ENCODE data around the gene CASP10.
A peak's percentile ranks its signal among the peaks of the same experiment; 100 is the strongest.

Gene CASP10

GRCh38 chr2:201255408-201256033 is 72.6 kb downstream of the CASP10 start:
- no peak for DNase-seq (ENCODE audit: low read depth)
- TF ChIP-seq, protein P1, sequence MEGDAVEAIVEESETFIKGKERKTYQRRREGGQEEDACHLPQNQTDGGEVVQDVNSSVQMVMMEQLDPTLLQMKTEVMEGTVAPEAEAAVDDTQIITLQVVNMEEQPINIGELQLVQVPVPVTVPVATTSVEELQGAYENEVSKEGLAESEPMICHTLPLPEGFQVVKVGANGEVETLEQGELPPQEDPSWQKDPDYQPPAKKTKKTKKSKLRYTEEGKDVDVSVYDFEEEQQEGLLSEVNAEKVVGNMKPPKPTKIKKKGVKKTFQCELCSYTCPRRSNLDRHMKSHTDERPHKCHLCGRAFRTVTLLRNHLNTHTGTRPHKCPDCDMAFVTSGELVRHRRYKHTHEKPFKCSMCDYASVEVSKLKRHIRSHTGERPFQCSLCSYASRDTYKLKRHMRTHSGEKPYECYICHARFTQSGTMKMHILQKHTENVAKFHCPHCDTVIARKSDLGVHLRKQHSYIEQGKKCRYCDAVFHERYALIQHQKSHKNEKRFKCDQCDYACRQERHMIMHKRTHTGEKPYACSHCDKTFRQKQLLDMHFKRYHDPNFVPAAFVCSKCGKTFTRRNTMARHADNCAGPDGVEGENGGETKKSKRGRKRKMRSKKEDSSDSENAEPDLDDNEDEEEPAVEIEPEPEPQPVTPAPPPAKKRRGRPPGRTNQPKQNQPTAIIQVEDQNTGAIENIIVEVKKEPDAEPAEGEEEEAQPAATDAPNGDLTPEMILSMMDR (IDR thresholded peaks at IDR 0.05; ENCODE audit: insufficient read depth, low read depth, low read length, missing control alignments), result no peak

GRCh38 chr2:201256082-201256481 is 73.1 kb downstream of the CASP10 start:
- DNase-seq (ENCODE audit: low read depth), result no peak
- TF ChIP-seq, protein P1 (IDR thresholded peaks at IDR 0.05; ENCODE audit: insufficient read depth, low read depth, low read length, missing control alignments), result no peak

More at GRCh38 chr2:201255408-201256033, 72.6 kb downstream of the CASP10 start:
- H3K4me3 ChIP-seq (ENCODE audit: low read length), result no peak overlapping the region

GRCh38 chr2:201257381-201257955 is 74.5 kb downstream of the CASP10 start:
- TF ChIP-seq, protein P1 (IDR thresholded peaks at IDR 0.05; ENCODE audit: insufficient read depth, low read depth, low read length, missing control alignments), result no peak
- DNase-seq (ENCODE audit: low read depth), result no peak
- peak overlapping the region; percentile 58 for H3K4me3 ChIP-seq (ENCODE audit: low read length)

More at GRCh38 chr2:201256082-201256481, 73.1 kb downstream of the CASP10 start:
- H3K4me3 ChIP-seq (ENCODE audit: low read length), result no peak overlapping the region

GRCh38 chr2:201257956-201258665 is 75.2 kb downstream of the CASP10 start:
- TF ChIP-seq, protein P1 (IDR thresholded peaks at IDR 0.05; ENCODE audit: insufficient read depth, low read depth, low read length, missing control alignments), result no peak
- DNase-seq (ENCODE audit: low read depth), result peak; percentile 86
- H3K4me3 ChIP-seq (ENCODE audit: low read length), result peak overlapping the region; percentile 58

DNA sequence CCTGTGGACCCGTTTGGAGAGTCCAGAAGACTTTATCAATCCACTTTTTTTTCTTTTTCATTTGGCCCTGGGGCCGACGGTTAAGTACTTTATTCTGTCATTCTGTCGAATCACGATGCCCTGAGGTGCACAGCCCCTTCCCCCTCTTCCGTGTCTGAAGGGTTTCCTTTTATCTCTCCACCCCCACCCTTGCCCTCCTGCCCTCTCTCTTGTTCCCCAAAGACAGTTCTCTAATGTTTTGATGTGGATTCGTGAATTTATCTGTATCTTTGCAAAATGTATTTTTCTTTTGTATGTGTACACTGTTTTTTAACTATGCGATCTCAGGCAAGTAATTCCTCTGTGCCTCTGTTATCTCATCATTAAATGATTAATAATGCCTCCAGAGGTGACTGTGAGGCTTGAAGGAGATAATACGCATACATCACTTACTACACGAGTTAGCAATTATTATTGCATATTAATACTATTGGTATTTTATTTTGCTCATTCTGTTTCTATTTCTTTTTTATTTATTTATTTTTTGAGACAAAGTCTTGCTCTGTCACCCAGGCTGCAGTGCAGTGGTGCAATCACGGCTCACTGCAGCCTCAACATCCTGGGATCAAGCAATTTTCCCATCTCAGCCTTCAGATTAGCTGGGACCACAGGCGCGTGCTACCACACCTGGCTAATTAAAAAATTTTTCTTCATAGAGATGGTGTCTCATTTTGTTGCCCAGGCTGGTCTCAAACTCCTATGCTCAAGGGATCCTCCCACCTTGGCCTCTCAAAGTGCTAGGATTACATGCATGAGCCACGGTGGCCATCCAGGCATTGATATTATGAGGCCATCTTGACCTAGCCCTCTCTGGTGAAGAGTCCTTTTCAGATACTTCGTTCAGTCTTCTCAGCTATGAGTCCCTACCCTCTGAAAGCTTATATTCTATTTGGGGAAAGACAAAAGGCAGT is 76.0 kb downstream of the CASP10 start:
- DNase-seq (ENCODE audit: low read depth), result no peak

DNA sequence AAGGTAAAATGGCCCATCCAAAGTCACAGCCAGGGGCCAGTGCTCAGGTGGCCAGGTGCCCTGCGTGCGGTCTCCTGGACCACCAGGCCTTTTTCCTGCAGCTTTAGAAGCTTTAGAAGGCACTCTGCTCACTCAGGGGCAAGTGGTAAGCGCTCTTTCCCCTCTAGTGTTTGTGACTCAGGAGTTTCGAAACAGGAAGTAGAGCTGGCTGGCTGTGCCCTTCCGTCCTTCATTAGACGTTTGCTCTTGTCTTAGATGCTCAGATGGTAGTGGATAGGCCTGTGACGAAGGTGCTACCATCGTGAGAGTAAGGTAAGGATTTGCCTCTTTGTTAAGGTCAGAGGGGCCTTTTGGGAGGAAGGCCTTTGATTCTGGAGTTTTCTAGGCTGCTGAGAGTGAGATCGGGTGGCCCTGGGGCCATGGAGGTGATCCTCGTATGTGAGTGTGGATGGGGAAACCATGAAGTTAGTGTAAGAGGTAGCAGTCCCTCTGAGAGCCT is 77.4 kb downstream of the CASP10 start, which contains the start of gene CASP8:
Gene CASP8, plus strand, starts transcription at position 235 of the 499 bp plus-strand sequence. CDS start 5,951 bp downstream, outside the sequence.
- DNase-seq (ENCODE audit: low read depth), result peak; percentile 82
- H3K4me3 ChIP-seq (ENCODE audit: low read length), result no peak within 1 kb of the TSS
- TF ChIP-seq, protein P1 (IDR thresholded peaks at IDR 0.05; ENCODE audit: insufficient read depth, low read depth, low read length, missing control alignments), result no peak

More for the DNA sequence above, 76.0 kb downstream of the CASP10 start:
- H3K4me3 ChIP-seq (ENCODE audit: low read length), result peak overlapping the region; percentile 58
- TF ChIP-seq, protein P1 (IDR thresholded peaks at IDR 0.05; ENCODE audit: insufficient read depth, low read depth, low read length, missing control alignments), result no peak

Measured in epithelial cell of esophagus (primary cell).